Skeletal muscle satellite cell (primary cell): Measurements from ENCODE around the gene UGCG. TPM values are rescaled to one million over a fixed set of nuclear protein-coding genes. Genes with fewer than 3 reads are reported as not detected.

ENCODE experiments used
- H3K27me3 ChIP-seq: 2 replicates; pipeline ENCODE4 v1.7.0; 2013; ENCODE audit warnings: low read length; ENCODE audit not compliant: control insufficient read depth, insufficient read depth
- H3K36me3 ChIP-seq: 2 replicates; pipeline ENCODE4 v1.7.0; 2013; ENCODE audit warnings: mild to moderate bottlenecking, control low read depth, low read length; ENCODE audit not compliant: insufficient read depth
- H3K4me1 ChIP-seq: 2 replicates; pipeline ENCODE4 v1.7.0; 2013; ENCODE audit warnings: low read length; ENCODE audit not compliant: control insufficient read depth, insufficient read depth
- H3K4me2 ChIP-seq: 2 replicates; pipeline ENCODE4 v1.7.0; 2013; ENCODE audit warnings: mild to moderate bottlenecking, low read length
- H3K4me3 ChIP-seq: 2 replicates; pipeline ENCODE4 v1.7.0; 2013; ENCODE audit warnings: low read length
- H3K9ac ChIP-seq: 2 replicates; pipeline ENCODE4 v1.7.0; 2013; ENCODE audit warnings: mild to moderate bottlenecking, low read depth, low read length, moderate library complexity
- H3K9me3 ChIP-seq: replicated peaks from 2 replicates; pipeline ENCODE4 v1.7.0; 2013; ENCODE audit warnings: mild to moderate bottlenecking, control low read depth, low read length
- small RNA-seq: library from RNA; depleted of rRNA; stranded (forward); fragments of <200 nt; gene quantifications from one replicate; pipeline ENCODE3, GENCODE V24; 2012

UGCG gene

DNA sequence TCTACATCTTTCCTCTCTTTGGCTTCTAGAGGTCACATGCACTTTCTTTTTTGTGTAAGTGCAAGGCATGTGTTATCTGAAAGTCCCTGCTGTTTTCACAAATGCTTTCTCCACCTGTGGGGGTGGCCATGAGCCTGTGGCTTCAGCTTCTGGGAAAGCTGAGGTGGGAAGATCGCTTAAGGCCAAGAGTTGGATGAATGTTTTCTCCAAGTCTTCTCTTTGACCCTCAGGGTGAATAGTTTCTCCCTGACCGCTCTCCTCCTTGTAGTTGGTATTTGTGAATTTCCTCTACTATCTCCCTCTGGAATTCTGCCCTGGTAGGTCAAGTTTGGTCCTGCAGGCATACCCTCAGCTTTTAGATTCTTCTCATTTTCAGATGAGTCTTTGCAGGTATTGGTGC lies 74.2 kb downstream of the UGCG start:
- no peak overlapping the region for H3K4me2 ChIP-seq

DNA sequence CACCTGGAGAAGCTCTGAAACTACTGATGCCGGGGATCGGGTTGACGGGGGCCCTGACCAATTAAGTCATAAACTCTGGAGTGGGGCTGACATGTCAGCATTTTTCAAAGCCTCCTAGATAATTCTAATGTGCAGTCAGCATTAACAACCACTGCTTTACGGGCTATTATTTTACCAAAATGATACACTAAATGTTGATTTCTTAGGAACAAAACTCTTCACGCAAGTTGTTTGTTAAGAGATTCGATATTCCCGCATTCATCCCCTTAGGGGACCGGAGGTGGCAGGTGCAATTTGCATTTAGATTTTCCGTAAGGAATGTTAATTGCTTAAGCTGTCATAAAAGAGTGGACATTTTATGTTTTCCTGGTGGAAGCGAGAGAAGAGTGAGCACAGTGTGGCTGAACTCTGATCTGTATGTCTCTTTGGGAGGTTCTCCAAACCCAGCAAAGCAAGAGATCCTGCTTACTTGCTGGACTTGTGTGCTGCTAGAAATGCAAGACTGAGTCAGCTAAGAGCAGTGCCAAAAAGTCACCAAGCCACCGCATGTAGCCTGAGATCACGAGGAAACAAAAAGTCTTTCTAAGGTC lies 77.6 kb downstream of the UGCG start:
- no peak overlapping the region for H3K4me3 ChIP-seq
- H3K4me2 ChIP-seq: peak overlapping the region; percentile 52
- H3K9me3 ChIP-seq: no peaks in the 10 kb centered on the region
- H3K9ac ChIP-seq: peak overlapping the region; percentile 9
- H3K36me3 ChIP-seq: no peaks in the 10 kb centered on the region
- peaks cover 17% of the 10 kb centered on the region for H3K4me1 ChIP-seq
- H3K27me3 ChIP-seq: no peaks in the 10 kb centered on the region

More for the DNA sequence above, 74.2 kb downstream of the UGCG start:
- Histone ChIP-seq H3K36me3 (no peaks in the 10 kb centered on the region), H3K4me1 (peaks cover 30% of the 10 kb centered on the region), H3K9ac (no peak overlapping the region), H3K27me3 (no peaks in the 10 kb centered on the region), H3K4me3 (no peak overlapping the region), H3K9me3 (no peaks in the 10 kb centered on the region)

GRCh38 chr9:111975709-111976108 lies 79.1 kb downstream of the UGCG start:
- Histone ChIP-seq H3K4me1 (peaks cover 17% of the 10 kb centered on the region), H3K27me3 (no peaks in the 10 kb centered on the region), H3K9me3 (no peaks in the 10 kb centered on the region), H3K4me2 (no peak overlapping the region), H3K9ac (no peak overlapping the region), H3K4me3 (no peak overlapping the region), H3K36me3 (no peaks in the 10 kb centered on the region)

GRCh38 chr9:111978616-111979015 lies 82.0 kb downstream of the UGCG start:
- Histone ChIP-seq H3K9ac (no peak overlapping the region), H3K4me3 (no peak overlapping the region), H3K4me2 (no peak overlapping the region), H3K36me3 (no peaks in the 10 kb centered on the region), H3K9me3 (no peaks in the 10 kb centered on the region), H3K4me1 (peaks cover 16% of the 10 kb centered on the region), H3K27me3 (no peaks in the 10 kb centered on the region)

DNA sequence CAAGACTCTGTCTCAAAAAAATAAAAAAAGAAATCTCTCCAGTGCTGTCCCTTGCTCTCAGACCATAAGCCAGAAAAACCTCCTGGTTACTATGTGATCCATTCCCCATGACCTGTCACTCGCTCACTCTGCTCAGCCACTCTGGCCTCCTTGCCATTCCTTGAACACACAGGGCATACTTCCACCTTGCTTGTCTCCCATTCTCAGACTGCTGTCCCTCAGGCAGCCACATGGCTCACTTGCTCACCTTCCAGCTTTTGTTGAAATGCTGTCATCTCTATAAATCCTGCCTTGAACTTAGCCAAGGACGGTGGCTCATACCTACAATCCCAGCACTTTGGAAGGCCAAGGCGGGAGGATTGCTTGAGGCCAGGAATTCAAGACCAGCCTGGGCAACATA lies 82.9 kb downstream of the UGCG start:
- no peak overlapping the region for H3K4me2 ChIP-seq
- no peak overlapping the region for H3K9ac ChIP-seq
- no peak overlapping the region for H3K4me3 ChIP-seq
- no peaks in the 10 kb centered on the region for H3K9me3 ChIP-seq
- H3K36me3 ChIP-seq: no peaks in the 10 kb centered on the region
- peaks cover 7% of the 10 kb centered on the region for H3K4me1 ChIP-seq
- no peaks in the 10 kb centered on the region for H3K27me3 ChIP-seq

GRCh38 chr9:111980398-111980797 lies 83.8 kb downstream of the UGCG start:
- H3K4me2 ChIP-seq: no peak overlapping the region
- no peaks in the 10 kb centered on the region for H3K9me3 ChIP-seq
- H3K4me3 ChIP-seq: no peak overlapping the region
- no peaks in the 10 kb centered on the region for H3K36me3 ChIP-seq
- H3K27me3 ChIP-seq: no peaks in the 10 kb centered on the region
- no peak overlapping the region for H3K9ac ChIP-seq
- peaks cover 3% of the 10 kb centered on the region for H3K4me1 ChIP-seq

DNA sequence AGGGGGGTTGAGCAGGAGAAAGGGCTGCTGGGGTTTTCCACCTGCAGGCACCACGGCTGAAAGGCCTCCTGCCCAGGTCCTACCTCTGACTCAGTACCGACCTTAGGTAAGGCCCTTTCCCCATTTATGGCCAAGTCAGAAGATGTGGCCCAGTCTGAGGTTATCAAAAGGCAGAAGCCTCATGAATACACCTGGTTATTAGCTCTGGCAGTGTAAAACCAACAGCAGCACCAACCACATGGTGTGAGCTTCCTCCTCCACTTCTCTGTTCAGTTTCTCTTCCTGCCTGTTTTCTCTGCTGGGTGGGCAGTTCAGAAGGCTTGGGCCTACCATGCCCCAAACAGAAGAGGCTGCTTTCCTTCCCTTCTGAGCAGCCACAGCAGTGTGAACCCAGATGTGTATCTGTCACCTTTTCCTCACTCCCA lies 86.9 kb downstream of the UGCG start:
- no peaks in the 10 kb centered on the region for H3K4me1 ChIP-seq
- H3K4me3 ChIP-seq: no peak overlapping the region
- H3K9ac ChIP-seq: no peak overlapping the region
- no peaks in the 10 kb centered on the region for H3K9me3 ChIP-seq
- no peaks in the 10 kb centered on the region for H3K27me3 ChIP-seq
- no peak overlapping the region for H3K4me2 ChIP-seq
- no peaks in the 10 kb centered on the region for H3K36me3 ChIP-seq

DNA sequence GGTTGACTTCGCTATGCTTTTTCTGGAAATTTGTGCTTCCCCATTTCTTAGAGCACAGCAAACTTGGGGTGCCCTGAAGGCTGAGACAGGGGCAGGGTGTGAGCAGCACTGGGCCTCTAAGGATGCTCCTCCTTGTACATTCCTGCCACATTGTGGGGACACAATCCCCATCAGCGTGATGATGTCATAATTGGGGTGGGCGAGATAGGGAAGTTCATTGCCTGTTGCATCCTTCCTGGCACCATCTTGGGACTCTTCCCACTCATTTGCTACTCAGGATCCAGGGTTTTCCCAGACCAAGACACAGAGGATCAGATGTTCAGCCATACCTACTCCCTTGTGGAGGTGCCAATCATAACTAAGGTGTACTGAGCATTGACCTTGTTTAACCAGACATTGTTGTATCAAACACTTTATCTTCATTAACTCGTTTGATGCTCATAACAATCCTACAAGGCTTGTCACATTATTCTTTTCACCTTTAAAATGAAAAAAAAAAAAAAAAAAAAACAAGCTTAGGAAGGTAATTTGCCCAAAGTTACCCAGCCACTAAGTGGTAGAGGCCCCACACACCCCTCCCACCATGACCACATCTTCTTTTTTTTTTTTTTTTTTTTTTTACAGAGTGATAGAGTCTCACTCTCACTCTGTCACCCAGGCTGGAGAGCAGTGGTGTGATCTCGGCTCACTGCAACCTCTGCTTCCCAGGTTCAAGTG lies 87.6 kb downstream of the UGCG start:
- H3K4me1 ChIP-seq: no peaks in the 10 kb centered on the region
- no peaks in the 10 kb centered on the region for H3K9me3 ChIP-seq
- no peaks in the 10 kb centered on the region for H3K27me3 ChIP-seq
- H3K36me3 ChIP-seq: no peaks in the 10 kb centered on the region
- H3K9ac ChIP-seq: no peak overlapping the region
- H3K4me2 ChIP-seq: no peak overlapping the region
- no peak overlapping the region for H3K4me3 ChIP-seq

Small RNA genes within 50 kb of the gene (small RNA-seq; reads per million reads assigned to genes)
- gene MIR4668: not detected
